ENCODE data around the gene AGXT.

The AGXT gene

DNA sequence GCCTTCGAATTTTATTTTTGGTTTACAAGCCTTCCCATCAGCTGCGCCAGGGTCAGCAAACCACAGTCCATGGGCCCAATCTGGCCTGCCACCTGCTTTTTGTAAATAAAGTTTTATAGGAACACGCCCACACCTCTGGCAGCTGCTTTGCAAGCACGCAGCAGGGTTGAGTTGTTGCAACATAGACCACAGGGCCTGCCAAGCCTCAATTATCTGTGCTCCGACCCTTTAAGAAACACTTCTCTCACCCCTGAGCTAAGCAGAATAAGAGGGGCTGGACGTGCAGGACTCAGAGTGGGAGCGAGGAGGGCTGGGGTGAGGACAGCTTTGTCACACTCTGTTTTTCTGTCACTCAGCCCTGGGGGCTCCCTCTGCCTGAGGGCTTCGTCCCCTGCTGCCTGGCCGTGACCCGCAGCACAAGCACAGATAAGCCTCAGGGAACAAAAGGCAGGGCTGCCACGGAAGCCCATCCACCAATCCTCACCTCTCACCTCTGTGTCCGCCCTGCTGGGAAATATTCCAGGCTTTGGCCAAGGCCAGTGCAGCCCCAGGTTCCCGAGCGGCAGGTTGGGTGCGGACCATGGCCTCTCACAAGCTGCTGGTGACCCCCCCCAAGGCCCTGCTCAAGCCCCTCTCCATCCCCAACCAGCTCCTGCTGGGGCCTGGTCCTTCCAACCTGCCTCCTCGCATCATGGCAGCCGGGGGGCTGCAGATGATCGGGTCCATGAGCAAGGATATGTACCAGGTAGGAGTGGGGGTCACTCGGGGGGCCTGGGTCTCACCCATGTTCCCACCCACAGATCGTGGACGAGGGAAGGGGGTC is at the start of gene AGXT:
TSS of gene AGXT (plus strand) at position 539 of the 823 bp plus-strand sequence. CDS start at position 581, 42 bp downstream.
- no peak for DNase-seq

DNA sequence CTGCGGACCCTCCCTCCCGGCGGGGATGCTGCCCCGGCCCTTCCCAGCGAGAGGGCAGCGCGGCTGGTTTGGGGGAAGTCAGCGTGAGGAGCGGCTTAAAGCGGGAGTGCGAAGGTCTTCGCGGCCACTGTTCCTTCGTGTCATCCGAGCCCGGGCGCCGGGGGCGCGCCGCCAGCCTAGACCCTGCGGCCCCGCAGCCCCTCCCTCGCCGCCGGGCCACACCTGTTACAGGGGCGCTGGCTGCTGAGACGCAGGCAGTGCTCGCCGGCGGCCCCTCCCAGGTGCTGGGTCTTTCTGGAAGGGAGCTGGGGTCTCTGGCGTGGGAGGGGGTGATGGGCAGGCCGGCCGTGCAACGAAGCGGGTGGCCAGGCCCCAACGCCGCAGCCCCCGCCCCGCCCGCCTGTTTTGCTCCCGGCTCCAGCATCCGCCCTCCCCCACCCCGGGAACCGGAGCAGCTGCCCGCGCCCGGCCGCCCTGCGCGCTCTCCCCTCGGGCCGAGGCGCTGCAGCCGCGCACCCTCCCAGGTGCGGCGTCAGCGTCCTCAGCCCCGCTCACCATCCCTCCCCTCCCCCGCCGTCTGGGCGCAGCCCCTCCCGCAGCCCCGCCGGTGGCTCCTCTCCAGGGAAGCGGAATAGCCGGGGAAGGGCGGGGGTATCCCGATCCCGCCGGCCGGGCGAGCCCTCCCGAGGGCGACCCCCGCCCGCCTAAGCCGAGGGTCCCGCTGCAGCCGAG is 49.3 kb upstream of the AGXT start:
- DNase-seq: no peak

DNA sequence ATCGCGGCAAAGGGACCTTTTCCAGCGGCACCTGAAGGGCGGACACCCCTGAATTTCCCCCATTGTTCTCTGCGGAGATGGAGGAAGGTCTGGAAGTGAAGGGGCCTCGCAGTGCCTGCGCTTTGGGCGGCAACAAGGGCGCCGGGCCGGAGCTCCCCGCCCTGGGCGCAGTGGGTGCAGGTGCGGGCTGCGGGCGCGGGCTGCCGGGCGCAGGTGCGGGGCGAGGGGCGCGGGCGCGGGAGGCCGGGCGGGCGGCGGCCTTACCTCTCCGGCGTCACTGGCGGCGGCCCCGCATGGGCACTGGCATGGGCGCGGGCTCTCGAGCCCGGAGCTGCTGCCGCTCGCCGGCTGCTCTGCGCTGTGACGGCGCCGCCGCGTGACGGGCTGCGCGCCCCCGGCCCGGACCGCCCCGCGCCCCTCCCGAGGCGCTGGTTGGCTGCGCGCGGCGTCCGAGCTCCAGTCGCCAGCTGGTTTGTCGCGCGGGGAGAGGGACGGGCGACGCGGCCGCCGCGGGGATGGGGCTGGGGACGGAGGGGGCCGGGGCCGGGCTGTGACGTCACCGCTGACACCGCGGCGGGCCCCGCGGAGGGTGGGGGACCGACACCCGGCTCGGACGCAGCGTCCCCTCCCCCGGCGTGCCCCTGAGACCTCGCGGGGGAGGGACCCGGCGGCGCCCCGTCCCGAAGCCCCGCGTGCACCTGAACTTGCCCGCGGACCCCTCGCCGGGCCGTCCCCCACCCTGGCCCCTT is 48.6 kb upstream of the AGXT start, which contains the start of gene KIF1A:
TSS of gene KIF1A (minus strand) at position 362 of the 749 bp plus-strand sequence. CDS start 22,467 bp downstream, outside the sequence.
- DNase-seq: peak; percentile 32

DNA sequence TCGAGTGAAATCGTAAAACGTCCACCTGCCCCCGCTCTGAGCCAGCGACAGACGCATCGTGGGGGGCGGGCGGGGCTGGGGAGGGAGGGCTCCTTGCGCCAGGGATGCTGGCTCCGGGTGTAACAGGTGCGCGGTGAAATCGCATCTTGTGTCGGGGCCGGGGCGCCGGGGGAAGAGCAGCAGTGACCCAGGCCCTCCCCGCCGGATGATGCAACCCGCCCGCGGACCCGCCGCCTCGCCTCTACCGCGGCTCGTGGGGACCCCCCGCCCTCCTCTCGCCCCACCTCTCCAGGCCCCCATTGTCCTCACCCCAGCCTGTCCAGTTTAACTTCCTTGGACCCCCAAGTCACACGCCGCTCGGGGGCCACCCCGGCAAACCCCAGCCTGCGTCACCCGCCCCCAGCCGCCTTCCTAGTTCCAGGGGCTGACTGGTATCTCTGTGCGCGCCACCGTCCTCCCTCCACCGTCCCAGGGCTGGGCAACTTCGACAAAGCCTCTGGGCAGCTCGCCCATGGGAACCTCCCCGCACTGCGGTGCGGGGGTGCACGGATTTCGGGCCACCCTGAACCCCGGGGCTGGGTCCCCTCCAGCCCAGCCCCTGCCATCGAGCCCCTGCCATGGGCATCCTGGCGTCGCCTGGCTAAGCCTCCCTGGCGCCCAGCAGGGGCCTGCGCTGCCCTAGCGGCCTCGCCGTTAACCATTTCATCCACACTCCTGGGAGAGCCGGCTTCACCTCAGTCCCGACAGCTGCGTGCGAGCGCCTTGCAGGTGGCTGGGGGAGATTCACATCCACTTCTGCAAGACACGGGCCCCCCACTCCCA is 47.8 kb upstream of the AGXT start:
- DNase-seq: peak; percentile 13

GRCh38 chr2:240821429-240821778 is 47.2 kb upstream of the AGXT start:
- no peak for DNase-seq

GRCh38 chr2:240822280-240822847 is 46.3 kb upstream of the AGXT start:
- DNase-seq: no peak

- DNase-seq: no peak
Measured at GRCh38 chr2:240823449-240824336, 44.9 kb upstream of the AGXT start.

DNA sequence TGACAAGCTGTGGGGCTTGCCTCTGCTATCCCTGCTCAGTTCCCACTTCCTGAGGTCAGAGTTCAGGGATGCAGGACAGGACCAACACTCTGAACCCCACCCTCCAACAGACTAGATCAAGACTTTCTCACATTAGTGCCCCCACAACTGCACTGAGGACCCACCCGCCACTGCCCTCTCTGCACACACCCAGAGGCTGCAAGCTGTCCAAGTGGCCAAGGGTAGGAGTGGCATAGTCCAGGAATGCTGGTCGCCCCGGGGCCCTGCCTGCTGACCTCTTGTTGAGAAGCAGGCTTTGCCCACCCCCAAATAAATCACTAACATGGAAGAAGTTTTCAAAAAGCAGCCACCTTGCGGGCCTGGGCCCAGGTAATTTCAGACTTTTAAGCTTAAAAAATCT is 43.1 kb upstream of the AGXT start:
- no peak for DNase-seq

DNA sequence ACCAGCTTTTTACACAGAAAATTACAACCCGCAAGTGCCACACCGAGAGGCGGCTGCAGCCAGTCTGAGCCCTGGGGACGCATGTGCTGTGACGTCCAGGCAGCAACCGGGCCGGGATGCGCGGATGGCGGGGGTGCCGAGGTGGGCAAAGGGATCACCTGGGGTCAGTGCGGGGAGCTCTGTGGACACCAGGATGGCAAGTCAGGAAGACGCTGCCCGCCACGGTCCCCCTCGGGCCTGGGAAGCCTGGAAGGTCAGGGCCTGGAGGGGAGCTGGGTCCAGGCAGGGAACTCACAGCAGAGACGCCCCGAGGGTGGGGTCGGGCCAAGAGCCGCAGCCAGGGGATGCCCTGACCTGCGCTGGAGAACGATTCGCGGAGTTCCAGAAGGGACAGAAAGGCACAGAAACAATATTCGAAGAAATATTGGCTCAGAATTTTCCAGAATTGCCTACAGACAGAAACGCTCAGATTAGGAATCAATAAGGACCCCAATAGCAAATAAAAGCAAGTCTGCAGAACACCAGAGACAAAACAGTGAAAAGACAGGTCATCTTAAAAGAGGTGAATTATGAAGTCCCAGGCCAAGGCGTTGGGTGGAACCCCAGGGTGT is 36.9 kb upstream of the AGXT start:
- no peak for DNase-seq

DNA sequence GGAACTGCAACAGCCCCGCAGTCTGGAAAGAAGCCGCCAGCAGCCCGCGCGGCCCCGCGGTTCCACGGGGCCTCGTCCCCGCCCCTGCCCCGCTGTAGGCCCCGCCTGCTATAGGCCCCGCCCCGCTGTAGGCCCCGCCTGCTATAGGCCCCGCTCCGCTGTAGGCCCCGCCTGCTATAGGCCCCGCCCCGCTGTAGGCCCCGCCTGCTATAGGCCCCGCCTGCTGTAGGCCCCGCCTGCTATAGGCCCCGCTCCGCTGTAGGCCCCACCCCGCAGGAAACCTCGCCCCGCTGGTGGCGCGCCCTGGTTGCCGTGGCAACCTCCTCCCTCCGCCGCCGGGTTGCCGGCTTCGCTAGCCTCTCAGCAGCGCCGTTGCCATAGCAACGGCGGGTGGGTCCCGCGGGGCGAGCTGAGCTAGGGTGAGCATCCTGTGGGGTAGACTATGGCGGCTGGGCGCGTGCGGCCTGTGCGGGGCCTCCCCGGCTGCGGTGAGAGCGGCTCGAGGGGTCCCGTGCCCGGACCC is 36.4 kb upstream of the AGXT start:
- DNase-seq: peak; percentile 67

DNA sequence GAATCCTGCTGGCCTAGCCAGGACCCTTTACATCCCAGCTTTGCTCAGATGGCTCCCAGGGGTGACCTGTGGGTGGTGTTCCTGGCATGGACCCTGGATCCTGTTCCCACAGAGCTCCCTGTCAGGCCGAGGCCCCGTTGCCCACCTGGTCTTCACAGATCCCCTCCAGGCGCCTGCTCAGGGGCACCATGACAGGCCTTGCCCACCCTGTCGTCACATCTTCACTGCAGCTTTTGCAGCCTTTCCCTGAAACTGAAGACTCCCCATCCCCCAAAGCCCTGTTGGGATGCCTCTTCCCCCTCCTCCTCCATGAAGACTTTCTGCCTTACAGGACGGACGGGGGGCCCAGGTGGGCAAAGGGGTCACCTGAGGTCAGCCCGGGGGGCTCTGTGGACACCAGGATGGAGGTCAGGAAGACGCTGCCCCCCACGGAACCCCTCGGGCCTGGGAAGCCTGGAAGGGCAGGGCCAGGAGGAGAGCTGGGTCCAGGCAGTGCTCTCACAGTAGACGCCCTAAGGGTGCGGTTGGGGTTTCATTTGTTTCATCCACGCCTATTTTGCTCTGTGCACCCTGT is 35.6 kb upstream of the AGXT start:
- no peak for DNase-seq

GRCh38 chr2:240833724-240834285 is 34.8 kb upstream of the AGXT start:
- no peak for DNase-seq

GRCh38 chr2:240834377-240834975 is 34.1 kb upstream of the AGXT start:
- DNase-seq: no peak

DNA sequence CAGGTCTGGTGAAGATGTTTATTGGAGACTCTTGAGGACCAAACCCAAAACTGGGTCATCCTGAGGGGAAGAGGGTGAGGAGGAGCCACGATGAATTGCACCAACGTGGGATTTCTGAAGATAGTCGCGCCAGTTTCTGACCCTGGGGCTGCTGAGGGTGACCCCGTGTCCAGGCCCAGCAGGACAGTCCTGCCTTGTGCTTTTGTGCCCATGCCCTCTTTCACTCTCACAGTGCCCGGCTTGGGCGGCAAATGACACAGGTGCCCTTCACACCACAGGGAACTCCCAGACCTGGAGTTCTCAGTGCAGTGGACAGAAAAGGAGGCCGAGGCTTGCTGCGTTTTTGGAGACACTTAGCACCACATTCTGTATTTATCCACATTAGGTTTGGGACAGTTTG is 33.1 kb upstream of the AGXT start:
- DNase-seq: no peak

DNA sequence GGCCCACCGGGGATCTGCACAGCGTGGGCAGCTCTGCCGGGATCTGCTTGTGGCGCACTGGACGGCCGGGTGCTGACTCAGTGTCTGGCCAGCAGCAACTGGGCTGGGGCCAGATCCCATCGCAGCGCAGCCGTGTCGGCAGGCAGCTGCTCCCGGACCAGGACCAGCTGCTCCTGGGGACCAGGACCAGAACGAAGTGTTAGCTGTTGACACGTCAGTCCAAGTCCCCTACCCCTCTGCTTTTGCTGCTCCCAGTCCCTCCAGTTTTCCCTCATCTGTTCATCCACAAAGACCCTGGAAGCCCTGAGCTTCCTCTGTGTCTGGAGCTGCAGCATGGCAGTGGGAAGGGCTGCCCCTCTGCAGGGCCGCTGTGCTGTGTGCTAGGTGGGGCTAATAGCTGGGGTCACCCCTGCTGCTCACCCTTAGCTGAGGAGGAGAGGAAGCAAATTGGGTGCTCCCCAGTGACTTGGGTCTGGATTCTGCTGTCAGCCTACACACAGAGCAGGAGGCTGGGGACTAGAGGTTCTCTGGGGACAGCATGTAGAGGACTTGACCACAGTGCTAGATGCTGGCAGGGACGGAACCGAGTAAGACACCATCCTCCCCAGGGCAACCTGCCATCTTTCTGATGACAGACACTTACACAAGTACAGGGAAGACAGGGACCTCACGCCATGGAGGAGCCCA is 31.7 kb upstream of the AGXT start:
- no peak for DNase-seq

- no peak for DNase-seq
Measured at GRCh38 chr2:240837621-240838020, 31.0 kb upstream of the AGXT start.

DNA sequence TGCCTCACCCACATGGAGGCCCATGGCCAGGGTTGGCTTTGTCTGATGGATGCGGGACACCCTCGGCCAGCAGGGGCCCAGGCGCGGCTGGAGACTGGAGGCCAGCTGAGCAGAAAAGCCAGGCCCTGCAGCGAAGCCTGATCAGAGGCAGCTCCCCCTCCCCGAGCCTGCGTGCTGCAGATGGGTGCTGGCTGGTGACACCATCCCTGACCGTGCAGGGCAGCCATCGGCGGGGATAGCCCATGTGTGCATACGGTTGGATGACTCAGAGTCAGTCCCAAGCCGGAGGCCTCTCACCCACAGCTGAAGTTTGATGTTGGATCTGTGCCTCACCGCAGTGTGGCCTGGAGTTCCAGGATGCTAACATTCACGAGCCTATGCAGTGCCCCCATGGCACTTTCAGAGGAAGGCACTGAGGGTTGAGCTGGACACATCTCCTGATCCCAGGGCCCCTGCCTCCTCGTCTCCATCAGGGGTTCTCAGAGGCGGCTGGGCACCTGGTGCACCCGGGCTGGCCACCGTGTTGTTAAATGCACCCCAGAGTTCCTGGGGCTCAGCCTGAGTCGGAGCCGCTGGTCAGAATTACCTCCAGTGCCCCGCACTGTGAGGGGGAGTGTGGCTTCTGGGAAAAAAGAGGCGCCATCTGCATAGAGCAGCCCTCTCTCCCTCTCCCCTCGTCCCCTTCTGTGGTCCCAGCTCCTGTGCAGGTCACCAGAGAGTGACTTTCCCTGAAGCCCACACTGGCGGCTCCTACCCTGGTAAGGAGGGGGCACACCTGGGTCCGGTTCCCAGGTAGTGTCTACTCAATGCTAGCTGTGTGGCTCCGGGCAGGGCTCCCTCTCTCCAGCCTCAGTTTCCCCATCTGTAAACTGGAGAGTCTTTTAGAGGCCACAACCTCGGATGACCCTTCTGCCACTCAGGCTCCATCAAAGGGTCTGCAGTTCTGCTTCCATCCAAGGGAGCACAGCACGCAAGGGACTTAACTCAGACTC is 29.2 kb upstream of the AGXT start:
- no peak for DNase-seq
